Neural cell (in vitro differentiated cells): ENCODE data around the gene SMS. TPM values are rescaled to one million over a fixed set of nuclear protein-coding genes. Genes with fewer than 3 reads are reported as not detected.

ENCODE experiments used
- H2AFZ ChIP-seq: fragments of 200-600, 300-800 bp; sonication (generic), shearing (Covaris generic); 2 replicates; pipeline ENCODE4 v1.6.0; 2014; ENCODE audit warnings: low read depth, mild to moderate bottlenecking, antibody characterized with exemption, low read length, moderate library complexity
- H3F3A ChIP-seq: fragments of 200-600 bp; shearing (Covaris generic); 2 replicates; pipeline ENCODE4 v1.6.1; 2016; ENCODE audit warnings: mild to moderate bottlenecking, moderate library complexity, mixed read lengths, antibody characterized with exemption, low read length; ENCODE audit not compliant: insufficient read depth, poor library complexity, severe bottlenecking
- H3K27ac ChIP-seq: fragments of 200-600, 300-800 bp; sonication (generic), shearing (Covaris generic); 2 replicates; pipeline ENCODE4 v1.5.1; 2014; ENCODE audit warnings: mild to moderate bottlenecking, low read length, moderate library complexity
- H3K27me3 ChIP-seq: fragments of 300-800, 200-600 bp; sonication (generic), shearing (Covaris generic); 2 replicates; pipeline ENCODE4 v1.6.0; 2014; ENCODE audit warnings: mild to moderate bottlenecking, low read depth, low read length, moderate library complexity; ENCODE audit not compliant: insufficient read depth
- H3K36me3 ChIP-seq: fragments of 300-800, 200-600 bp; sonication (generic), shearing (Covaris generic); 2 replicates; pipeline ENCODE4 v1.5.1; 2014; ENCODE audit warnings: mild to moderate bottlenecking, antibody characterized with exemption, low read length, moderate library complexity; ENCODE audit not compliant: insufficient read depth
- H3K4me2 ChIP-seq: fragments of 300-800, 200-600 bp; sonication (generic), shearing (Covaris generic); 2 replicates; pipeline ENCODE4 v1.6.0; 2014; ENCODE audit warnings: mild to moderate bottlenecking, low read length
- H3K4me3 ChIP-seq: fragments of 300-800, 200-600 bp; sonication (generic), shearing (Covaris generic); 2 replicates; pipeline ENCODE4 v1.5.1; 2014; ENCODE audit warnings: mild to moderate bottlenecking, low read length, moderate library complexity
- H3K79me2 ChIP-seq: fragments of 200-600 bp; shearing (Covaris generic); replicated peaks from 2 replicates; pipeline ENCODE4 v1.6.0; 2014; ENCODE audit warnings: mild to moderate bottlenecking, low read length, moderate library complexity; ENCODE audit not compliant: insufficient read depth
- H3K9ac ChIP-seq: fragments of 300-800, 200-600 bp; sonication (generic), shearing (Covaris generic); 2 replicates; pipeline ENCODE4 v1.6.1; 2016; ENCODE audit warnings: mild to moderate bottlenecking, low read length, mixed read lengths
- H3K9me2 ChIP-seq: fragments of 200-600 bp; shearing (Covaris generic); 2 replicates; pipeline ENCODE4 v1.6.1; 2016; ENCODE audit warnings: mild to moderate bottlenecking, low read length, mixed read lengths; ENCODE audit not compliant: insufficient read depth
- H3K9me3 ChIP-seq: fragments of 200-600, 300-800 bp; sonication (generic), shearing (Covaris generic); 2 replicates; pipeline ENCODE4 v1.6.1; 2016; ENCODE audit warnings: mild to moderate bottlenecking, mixed run types, low read length, moderate library complexity, mixed read lengths
- H4K20me1 ChIP-seq: fragments of 200-600 bp; shearing (Covaris generic); 2 replicates; pipeline ENCODE4 v1.6.1; 2016; ENCODE audit warnings: mild to moderate bottlenecking, mixed run types; ENCODE audit not compliant: insufficient read depth
- EP300 ChIP-seq: fragments of 450-650 bp; conservative IDR thresholded peaks from 2 replicates; pipeline ENCODE4 v1.6.1; 2014; ENCODE audit warnings: antibody characterized with exemption, mild to moderate bottlenecking, moderate library complexity; ENCODE audit not compliant: poor library complexity, severe bottlenecking
- EZH2 ChIP-seq: fragments of 200-600, 300-800 bp; shearing (Covaris generic), sonication (generic); IDR thresholded peaks from 2 replicates; pipeline ENCODE4 v1.6.1; 2014; ENCODE audit warnings: antibody characterized with exemption, low read length, borderline replicate concordance, mild to moderate bottlenecking; ENCODE audit not compliant: insufficient read depth, poor library complexity, severe bottlenecking
- MXI1 ChIP-seq: fragments of 450-650 bp; conservative IDR thresholded peaks from 2 replicates; pipeline ENCODE4 v1.6.1; 2014; ENCODE audit warnings: antibody characterized with exemption, mild to moderate bottlenecking; ENCODE audit not compliant: poor library complexity, severe bottlenecking
- POLR2AphosphoS5 ChIP-seq: IDR thresholded peaks from 2 replicates; pipeline ENCODE4 v1.6.1; 2012
- RAD21 ChIP-seq: fragments of 450-650 bp; conservative IDR thresholded peaks from 2 replicates; pipeline ENCODE4 v1.6.1; 2014; ENCODE audit warnings: antibody characterized with exemption, mild to moderate bottlenecking, moderate library complexity
- REST ChIP-seq: IDR thresholded peaks from 2 replicates; pipeline ENCODE4 v1.6.1; 2012; ENCODE audit warnings: borderline replicate concordance
- SMC3 ChIP-seq: fragments of 450-650 bp; conservative IDR thresholded peaks from 2 replicates; pipeline ENCODE4 v1.6.1; 2014; ENCODE audit warnings: antibody characterized with exemption, mild to moderate bottlenecking, moderate library complexity; ENCODE audit not compliant: poor library complexity
- TAF1 ChIP-seq: IDR thresholded peaks from 2 replicates; pipeline ENCODE4 v1.6.1; 2012; ENCODE audit warnings: low read depth
- polyA plus RNA-seq: library from polyadenylated mRNA; depleted of rRNA; stranded (reverse); fragments of >200 nt; gene quantifications from 2 replicates; pipeline ENCODE4 v1.2.3, GENCODE V29; 2014

The SMS gene
- polyA plus RNA-seq, 1 donor from 2014 or later: 101 TPM

DNA sequence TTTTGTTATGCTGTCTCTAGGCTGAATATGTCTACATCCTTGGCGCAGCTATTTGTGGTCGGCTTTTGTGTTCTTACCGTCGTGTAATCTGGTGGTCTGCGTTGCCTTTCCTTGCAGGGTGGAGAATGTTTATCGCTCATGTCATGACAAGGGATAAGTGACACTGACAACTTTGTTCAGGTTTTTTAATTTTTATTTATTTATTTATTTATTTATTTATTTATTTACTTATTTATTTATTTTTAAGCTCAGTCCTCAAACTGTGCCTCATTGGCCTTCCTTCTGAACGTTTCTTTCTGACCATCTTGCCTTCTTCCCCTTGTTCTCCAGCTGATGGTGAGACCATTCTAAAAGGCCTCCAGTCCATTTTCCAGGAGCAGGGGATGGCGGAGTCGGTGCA is 26.4 kb downstream of the SMS start:
- no peaks in the 10 kb centered on the region for H3K9me3 ChIP-seq
- TF ChIP-seq RAD21 (no peak), EZH2 (no peak), REST (no peak)
- H3K9ac ChIP-seq: no peak overlapping the region
- H3K4me3 ChIP-seq: no peak overlapping the region
- no peak overlapping the region for H3K27ac ChIP-seq
- H3K9me2 ChIP-seq: no peaks in the 10 kb centered on the region
- H2AFZ ChIP-seq: no peak overlapping the region
- no peaks in the 10 kb centered on the region for H3K36me3 ChIP-seq
- no peaks in the 10 kb centered on the region for H3K79me2 ChIP-seq
- no peaks in the 10 kb centered on the region for H3F3A ChIP-seq
- no peaks in the 10 kb centered on the region for H3K27me3 ChIP-seq
- no peak overlapping the region for H3K4me2 ChIP-seq
- H4K20me1 ChIP-seq: no peaks in the 10 kb centered on the region

DNA sequence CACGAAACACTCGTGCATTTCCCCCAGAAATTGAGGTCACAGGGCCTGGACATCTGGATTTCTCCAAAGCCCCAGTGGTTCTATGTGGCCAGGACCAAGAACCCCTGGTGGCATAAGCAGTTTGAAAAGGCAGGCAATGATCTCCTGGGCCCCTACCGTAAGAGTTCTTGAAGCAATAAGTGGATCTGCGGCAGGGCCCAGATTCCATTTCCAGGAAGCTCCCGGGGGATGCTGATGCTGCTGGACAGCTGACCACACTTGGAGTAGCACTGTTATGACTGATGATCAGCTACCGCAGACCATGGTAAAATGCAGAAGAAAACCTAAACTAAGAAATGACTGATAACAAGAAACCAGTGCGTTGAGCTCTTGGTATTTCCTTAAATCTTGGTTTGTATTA is 27.8 kb downstream of the SMS start:
- Histone ChIP-seq H3K79me2 (no peaks in the 10 kb centered on the region), H3K9ac (no peak overlapping the region), H2AFZ (no peak overlapping the region), H3K9me3 (no peaks in the 10 kb centered on the region), H3K9me2 (no peaks in the 10 kb centered on the region), H3F3A (no peaks in the 10 kb centered on the region), H3K27ac (no peak overlapping the region), H3K36me3 (no peaks in the 10 kb centered on the region), H3K4me3 (no peak overlapping the region), H4K20me1 (no peaks in the 10 kb centered on the region), H3K4me2 (no peak overlapping the region), H3K27me3 (no peaks in the 10 kb centered on the region)
- TF ChIP-seq TAF1 (no peak), REST (no peak), MXI1 (no peak), EP300 (no peak), SMC3 (no peak), POLR2AphosphoS5 (no peak), EZH2 (no peak)
